Dedifferentiated amniotic fluid mesenchymal stem cell (primary cell): ENCODE results near the gene PSMB9.
A peak's percentile ranks its signal among the peaks of the same experiment; 100 is the strongest.

Experiments
- DNase-seq: peaks from one replicate; pipeline ENCODE4 v3.0.0-alpha.2; 2016; ENCODE audit errors: extremely low spot score

Gene PSMB9

DNA sequence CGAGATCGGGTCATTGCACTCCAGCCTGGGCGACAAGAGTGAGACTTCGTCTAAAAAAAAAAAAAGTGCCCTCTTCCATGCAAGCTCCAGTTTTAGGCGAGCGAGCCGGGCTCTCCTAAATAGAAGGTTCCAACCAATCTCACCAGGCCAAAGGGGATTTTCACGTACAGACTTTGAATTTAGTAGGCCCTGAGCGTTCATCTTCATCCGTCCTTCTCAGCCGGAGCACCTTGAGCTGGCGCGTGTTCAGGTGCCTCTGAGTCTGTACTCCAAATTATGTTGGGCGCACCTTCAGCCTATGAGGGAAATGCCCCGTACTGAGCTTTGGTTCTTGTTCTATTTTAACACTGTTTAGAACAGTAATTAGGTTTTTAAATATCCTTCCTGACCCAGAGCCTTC lies 14.6 kb upstream of the PSMB9 start:
- no peak for DNase-seq

DNA sequence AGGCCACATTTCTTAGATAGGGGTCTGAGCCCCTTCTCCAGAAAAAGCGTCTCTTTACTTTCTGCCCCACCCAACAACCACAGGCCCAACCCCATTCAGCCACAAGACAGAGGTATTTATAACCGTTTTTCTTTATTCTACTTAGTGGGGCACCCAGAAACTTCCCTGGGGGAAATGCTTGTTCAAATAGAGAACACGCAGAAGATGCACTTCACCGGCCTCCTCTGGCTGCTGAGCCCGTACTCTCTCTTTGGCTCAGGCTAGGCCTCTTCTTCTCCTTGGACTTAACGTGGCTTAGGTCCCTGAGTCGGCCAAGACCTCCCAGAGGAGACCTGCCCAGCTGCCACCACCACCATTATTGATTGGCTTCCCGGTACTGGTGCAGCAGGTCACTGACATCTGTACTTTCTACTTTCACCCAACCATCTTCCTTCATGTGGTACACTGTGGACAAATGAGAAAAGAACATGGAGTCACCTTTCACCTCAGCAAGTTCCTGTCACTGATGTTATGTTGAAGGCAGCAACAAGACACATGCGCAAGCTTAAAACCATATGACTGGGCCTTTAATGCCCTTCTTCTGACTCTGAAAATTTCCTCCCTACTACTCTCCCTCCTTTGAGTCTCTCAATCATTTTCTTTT lies 13.3 kb upstream of the PSMB9 start:
- no peak for DNase-seq

DNA sequence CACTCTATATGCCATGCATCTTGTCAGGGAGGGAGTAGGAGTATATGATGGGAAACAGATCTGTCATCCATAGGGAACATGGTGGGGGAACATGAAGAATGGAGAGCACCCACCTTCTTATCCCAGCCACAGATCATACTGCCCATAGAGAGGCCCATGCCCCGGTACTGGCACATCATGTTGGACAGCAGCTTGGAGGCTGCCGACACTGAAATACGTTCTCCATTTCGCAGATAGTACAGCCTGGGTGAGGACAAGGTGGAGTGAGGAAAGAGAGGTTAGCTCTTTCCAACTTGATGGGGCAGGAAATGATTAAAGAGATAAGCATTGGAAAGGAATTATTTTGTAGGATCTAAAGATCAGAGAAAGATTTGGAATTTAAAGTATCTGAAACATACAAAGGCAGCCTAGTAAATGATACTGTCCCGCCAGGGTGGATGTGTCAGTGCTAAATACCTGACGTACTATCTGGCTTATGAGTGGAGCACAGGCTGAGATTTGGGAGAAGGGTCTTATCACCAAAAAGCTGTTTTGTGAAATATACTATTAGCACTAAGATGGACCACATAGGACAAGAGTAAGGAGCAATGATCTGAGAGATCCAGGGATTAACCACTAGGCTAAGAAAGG lies 11.9 kb upstream of the PSMB9 start:
- no peak for DNase-seq

DNA sequence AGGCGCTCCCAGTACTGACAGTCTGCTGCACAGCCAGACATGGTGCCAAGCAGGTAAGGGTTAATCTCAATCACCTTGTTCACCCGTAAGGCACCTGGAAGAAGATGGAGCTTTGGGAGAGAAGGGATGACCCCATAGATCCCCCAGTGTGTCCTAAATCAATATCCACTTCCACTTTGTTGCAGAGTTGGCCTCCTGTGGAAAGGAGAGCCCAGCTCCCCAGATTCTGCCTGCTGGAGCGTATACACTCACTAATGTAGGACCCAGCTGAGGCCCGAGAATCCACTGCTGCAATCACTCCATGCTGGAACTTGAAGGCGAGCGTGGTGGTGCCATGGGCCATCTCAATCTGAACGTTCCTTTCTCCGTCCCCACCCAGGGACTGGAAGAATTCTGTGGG lies 11.3 kb upstream of the PSMB9 start:
- no peak for DNase-seq

DNA sequence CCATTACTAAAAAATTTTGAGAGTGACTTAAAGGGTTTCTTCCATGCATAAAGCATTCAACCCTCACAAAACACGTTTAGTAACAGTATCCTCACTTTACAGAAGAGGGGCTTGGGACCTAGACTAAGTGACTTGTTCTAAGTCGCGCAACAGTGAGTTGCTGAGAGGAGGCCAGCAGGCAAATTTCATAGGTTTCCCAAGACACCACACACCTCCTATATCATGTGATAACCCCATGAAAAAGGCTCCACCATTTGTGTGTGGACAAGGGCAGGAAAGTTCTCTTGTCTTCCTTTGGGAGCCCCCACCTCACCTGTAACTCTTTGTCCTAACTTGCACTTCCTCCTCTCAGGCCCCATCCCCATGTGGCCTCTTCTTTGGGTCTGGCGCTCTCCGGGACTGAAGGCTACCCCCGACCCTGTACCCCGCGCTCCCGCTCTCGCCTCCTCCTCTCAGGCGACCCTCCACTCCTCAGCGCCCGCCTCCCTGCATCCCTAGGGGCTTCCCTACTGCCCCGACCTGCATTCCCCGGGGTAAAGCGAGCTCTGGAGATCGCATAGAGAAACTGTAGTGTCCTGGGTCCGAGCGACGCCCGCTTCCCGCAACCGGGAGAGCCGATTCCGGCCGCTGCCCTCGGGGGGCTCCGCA lies 10.5 kb upstream of the PSMB9 start:
- DNase-seq = no peak

DNA sequence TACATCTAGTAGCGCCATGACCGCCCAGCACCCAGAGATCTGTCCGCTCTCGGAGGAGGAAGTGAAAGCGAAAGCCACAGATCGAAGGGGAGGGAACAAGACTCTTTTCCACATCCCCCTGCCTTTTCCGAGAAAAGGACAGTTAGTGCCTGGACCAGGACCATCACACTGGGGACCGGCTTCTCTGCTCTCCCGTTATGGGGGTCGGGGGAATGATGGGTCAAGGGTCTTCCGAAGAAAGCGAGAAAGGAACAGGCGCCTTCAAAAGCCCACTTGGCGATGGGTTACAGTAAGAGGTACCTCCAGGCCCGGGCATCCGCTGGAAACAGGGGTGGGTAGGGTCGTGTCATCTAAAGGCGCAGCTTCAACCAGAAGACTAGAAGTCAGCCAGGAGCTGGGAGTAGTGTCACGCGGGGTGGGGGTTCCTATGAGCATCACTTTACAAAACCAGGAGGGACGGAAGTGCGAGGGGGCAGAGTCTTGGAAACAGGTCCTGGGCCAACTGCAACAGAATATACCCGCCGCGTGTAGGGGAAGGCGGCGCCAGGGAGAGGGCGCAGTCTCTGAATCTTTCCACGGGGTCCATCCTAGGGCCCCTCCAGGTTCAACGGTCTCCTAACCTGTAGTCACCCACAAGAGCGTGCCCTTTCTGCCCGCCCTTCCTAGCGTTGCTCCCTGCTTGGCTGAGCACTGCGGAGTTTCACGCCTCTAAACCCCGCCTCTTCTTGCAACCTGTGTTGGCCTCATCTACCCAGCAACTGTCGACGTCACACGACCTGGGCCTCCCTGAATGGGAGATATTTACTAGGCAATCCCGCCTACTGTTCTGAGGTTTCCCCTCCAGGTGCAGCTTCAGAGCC lies 9.8 kb upstream of the PSMB9 start, which contains the start of gene PSMB8:
TSS of gene PSMB8 (minus strand) at position 69 of the 860 bp plus-strand sequence. CDS start at position 18, 51 bp downstream.
- DNase-seq = peak; percentile 93

DNA sequence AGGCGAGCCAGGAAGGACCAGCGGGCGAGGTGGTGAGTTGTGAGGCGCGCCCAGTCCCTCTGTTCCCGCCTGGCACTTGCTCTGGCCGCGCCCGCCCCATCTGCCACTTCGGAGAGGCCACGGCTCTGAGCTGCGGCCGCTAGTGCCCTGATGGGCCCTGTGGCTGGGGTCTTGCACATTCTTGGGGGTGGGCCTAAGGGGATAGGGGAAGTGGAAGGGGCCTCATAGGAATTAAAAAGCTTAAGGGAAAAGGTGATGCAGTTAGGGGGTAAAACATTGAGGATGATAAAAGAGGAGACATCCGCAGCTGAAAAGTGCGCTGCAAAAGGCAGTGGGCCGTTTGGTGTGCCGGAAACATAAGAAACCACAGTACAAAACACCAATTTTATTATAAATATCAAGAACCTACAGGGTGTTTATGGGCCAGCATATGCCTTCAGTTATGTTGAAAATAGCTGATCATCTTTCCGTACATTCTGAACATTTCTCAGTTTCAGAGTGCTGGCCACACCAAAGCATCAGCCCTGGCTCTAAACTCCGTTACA lies 9.1 kb upstream of the PSMB9 start:
- no peak for DNase-seq

DNA sequence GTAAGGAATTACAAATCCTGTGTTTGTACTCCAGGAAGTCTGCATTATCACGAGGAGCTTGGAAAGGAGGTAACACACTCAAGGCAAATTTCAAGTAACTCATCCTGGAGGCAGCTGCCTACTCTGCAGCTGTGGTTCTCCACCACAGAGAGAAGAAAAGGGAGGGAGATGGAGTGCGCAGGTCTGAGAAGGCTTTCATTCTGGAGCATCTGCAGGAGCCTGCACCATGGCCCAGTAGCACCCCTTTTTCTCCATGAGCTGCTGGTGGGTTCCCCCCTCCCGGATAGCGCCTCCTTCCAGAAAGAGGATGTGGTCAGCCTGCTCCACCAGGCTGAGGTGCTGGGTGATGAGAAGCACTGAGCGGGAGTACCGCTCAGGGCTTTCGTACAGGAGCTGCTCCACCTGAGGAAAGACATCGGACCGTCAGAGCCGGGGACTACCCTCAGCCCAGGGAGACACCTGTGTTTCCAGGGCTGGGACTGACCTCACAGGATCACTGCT lies 8.6 kb upstream of the PSMB9 start:
- no peak for DNase-seq

DNA sequence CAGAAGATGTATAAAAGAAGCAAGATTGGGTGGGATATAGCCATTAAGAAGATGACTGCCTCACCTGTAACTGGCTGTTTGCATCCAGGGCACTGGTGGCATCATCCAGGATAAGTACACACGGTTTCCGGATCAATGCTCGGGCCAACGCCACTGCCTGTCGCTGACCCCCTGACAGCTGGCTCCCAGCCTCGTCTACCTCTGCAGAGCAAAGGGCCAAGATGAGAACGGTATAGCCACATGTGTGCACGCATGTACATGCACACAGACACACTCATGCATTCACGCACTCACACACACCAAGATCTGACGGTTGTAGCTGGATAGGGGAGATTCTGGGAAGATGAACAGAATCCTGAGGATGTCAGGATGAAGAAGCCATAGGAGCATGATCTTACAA lies 7.0 kb upstream of the PSMB9 start:
- no peak for DNase-seq

DNA sequence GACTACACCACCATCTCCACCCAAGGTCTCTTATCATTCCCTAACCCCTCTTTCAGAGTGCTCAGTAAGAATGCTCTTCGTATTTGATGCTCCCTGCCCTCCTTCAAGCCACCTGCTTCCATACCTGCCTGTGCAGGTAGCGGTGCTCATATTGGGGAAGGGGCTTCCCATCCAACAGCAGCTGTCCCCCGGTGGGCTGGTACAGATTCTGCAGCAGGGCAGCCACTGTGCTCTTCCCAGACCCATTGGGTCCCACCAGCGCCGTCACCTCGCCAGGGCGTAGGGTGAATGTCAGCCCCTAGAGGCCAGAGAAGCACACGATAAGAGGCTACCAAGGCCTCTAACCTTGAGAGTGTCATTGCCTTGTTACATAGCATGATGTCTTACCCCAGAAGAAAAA lies 6.2 kb upstream of the PSMB9 start:
- DNase-seq = no peak

DNA sequence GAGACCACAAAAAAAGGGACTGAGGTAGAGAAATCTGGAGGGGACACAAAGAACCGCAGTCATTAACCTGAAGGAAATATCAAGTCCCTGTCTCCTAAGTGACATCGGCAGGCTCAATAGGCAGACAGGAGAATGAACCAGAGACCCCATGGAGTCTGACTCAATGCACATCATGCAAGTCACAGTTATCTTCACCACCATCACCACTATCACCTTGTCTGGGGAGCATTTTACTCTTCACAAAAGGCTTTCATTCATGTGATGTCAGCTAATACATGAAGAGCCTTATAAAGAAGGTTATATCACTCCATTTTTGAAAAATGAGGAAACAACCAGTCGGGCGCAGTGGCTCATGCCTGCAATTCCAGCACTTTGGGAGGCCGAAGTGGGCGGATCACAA lies 4.9 kb upstream of the PSMB9 start:
- no peak for DNase-seq

DNA sequence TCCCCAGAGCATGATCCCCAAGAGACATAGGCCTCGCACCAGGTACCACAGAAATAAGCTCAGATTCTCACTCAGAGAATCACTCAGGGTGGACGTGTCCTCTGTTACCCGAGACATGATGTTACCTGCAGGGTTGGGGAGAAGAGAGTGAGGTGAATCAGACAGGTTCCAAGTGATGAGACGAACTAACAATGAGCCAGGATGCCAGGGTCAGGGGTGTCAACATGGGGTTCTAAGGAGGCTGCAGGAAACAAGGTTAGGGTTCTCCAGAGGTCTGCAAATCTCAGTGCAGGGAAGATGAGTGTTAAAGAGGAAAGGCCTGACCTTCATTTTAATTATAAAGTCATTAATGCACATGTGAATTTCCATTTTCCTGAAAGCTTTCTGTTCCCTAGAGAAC lies 3.0 kb upstream of the PSMB9 start:
- no peak for DNase-seq

DNA sequence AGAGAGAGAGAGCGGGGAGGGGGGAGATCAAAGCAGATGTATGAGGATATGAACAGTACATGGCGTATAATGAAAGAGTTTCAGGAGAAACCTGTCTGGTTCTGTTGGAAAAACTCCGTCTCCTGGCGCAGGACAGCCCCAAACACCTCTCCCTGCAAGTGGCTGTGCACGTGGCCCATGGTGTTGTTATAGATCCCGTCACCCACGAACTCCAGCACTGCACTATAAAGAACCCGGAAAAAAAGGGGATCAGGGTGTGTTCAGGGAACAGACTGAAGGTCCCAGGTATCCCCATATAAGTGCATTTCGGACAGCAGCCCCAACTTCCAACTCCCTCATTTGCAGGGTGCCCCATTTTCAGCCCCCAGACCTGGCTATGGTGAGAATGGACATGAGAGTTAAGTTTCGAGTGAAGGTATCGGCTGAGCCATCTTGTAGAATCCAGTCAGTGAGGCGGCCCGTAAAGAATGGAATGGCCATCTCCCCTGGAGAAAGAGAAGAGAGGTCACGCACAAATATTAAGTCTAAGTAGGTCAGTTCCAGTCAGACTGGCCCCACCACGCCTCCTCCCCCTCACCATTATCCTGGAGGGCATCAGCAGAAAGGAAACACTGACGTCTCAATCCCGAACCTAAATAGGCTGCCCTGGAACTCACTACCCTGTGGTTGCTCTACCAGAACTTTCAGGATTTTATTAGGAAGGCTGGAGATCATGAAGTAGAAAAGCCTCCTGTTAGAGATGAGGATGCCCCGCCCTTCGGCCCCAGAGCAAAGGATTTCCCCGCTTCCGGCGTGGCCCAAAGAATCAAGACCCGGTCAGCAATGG lies 1.8 kb upstream of the PSMB9 start:
- no peak for DNase-seq

DNA sequence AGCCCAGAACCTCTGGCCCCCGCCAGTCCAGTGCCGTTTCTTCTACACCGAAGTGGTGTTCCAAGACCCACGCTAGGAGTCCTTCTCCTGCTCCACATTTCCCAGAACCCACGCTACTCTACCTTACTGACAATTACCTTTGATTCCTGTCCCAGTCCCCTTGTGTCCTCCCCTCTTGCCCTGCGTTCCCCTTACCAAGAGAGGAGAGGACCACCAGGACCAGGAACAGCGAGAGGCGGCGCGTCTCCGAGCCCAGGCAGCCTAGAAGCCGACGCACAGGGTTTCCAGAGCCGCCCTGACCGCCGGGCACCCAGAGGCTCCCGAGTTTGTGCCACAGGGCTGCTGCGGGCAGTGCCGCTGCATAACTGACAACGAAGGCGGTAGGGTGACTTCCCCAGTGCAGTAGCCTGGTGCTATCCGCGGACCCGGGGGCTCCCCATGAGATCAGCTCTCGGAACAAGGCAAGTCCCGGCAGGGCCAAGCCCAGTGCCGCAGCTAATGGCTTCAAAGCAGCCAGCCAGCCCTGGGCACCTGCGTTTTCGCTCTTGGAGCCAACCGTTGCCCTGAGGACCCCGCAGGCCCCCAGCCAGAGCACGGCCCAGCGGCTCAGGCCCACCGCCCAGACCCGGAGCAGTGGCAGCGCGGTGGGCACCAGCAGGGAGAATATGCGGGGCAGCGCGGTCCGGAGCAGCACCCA lies 1.0 kb upstream of the PSMB9 start:
- peak; percentile 20 for DNase-seq

DNA sequence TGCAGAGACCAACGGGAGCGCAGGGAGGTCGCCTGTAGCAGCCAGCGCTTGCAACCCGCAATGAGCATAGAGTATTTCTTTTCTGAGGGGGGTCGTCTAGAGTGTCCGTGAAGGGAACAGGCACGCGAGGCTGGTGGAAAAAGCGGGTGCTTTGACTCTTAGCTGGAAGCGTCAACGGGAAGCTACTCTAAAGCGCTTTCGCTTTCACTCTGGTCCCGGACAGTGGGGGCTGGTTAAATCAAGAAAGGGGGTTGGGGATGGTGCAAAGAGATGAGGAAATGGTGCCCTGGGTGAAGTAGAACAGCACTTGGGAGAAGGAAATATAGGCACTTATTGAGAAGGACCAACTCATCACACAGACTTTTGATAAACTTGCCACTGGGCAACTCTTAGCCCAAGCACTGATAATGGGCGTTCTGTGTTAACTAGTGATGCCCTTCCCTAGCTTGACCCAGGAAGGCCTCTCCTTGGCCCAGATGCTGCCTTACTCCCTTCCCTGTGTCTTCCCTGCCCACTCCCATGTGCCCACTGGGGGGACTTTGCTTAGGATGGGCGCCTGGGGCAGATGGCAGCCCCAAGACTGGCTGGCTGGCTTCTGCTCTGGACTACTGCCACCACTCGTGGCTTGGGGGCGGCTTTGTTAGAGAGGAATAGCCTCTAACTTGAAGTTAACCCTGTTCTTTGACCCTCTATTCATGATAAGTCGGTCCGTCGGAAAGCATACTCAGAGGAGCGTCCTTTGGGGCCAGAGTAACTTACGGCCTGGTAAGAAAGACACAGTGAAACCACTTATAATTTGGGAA lies 585 bp downstream of the PSMB9 start:
- peak; percentile 16 for DNase-seq

DNA sequence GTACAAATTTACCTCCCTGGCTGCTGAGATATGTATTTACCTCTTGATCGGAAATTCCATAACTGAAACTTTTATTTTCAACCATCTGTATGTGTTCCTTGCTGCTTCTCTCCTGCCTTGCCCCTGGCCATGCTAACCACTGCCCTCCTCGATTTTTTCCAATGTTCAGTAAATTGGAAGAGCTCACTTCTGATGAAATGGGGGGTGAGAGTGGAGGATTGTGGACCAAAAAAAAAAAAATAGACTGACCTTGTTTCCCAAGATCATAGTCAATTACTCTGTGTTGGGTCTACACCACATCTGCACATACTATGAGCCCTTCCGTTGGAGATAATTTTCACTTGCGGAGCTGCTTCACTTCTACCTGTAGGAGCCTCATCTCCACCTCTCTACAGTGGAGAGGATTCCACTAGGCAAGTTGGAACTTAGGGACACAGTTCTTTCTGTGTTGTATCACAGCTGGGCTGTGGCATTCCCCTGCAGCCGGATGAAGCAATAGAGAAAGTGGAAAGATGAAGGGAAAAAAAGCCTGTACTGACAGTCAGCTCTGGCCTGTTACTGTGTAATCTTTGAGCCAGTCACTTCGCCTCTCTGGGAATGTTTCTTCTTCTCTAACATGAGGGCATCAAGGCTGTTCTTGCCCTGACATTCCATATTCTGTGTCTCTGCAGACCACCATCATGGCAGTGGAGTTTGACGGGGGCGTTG lies 1.6 kb downstream of the PSMB9 start:
- no peak for DNase-seq

DNA sequence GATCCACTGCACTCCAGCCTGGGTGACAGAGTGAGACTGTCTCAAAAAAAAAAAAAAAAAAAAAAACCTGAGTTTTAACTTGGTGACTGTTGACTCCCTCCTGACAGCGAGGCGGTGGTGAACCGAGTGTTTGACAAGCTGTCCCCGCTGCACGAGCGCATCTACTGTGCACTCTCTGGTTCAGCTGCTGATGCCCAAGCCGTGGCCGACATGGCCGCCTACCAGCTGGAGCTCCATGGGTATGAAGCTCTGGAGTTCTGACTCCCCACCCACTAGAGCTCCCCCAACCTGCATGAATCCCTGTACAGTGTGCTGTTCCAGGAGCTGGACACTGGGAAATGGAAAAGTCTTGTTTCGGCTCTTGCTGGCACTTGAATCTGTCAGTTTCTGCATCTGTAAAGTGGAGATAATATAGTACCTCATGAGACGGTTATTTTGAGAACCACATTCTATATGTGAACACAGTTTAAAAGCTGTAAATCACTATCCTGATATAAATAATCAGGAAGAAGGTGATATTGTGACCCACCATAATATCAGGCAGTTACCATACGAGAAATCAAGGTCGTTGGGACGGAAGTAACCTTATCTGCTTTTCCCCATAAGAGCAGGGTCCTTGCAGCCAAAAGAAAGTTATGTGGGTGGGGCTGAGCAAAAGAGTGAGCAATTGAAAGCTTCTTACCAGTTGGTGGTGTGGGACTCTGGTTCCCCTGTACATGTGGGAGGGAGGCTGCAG lies 3.3 kb downstream of the PSMB9 start:
- no peak for DNase-seq

DNA sequence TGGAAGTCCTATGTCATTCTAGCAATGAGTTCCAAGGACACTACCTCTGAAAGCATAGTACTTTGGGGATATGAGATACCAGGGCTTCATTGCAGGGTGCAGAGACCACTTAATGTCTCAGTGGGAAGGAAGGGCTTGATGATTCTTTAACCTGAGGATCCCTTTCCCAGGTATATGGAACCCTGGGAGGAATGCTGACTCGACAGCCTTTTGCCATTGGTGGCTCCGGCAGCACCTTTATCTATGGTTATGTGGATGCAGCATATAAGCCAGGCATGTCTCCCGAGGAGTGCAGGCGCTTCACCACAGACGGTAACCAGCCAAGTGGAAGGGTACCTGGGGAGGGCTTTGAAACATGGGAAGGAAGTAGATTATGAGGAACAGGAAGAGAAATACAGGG lies 4.2 kb downstream of the PSMB9 start:
- DNase-seq = no peak
